GM23338 (cell line): ENCODE measurements around the gene MYO3B. TPM values are rescaled to one million over a fixed set of nuclear protein-coding genes. Genes with fewer than 3 reads are reported as not detected.

Source experiments
- ATAC-seq: fragments of 200-7000 bp; cut with Tn5 transposase; 3 replicates; pipeline ENCODE4 v1.9.1; 2020
- DNase-seq: peaks from one replicate; pipeline ENCODE4 v3.0.0-alpha.2; 2015; ENCODE audit warnings: low spot score
- H2AFZ ChIP-seq: fragments of 200-600 bp; sonication (generic); 2 replicates; pipeline ENCODE4 v1.8.0; 2016; ENCODE audit warnings: antibody characterized with exemption, mild to moderate bottlenecking, moderate library complexity
- H3F3A ChIP-seq: fragments of 200-600 bp; sonication (generic); replicated peaks from 2 replicates; pipeline ENCODE4 v1.8.0; 2017; ENCODE audit warnings: antibody characterized with exemption, mixed run types, low read depth
- H3K27ac ChIP-seq: fragments of 200-600 bp; sonication (generic); 2 replicates; pipeline ENCODE4 v1.6.1; 2016; ENCODE audit warnings: low read depth
- H3K27me3 ChIP-seq: fragments of 200-600 bp; sonication (generic); 2 replicates; pipeline ENCODE4 v1.8.0; 2016; ENCODE audit warnings: mild to moderate bottlenecking, mixed run types, moderate library complexity; ENCODE audit not compliant: insufficient read depth
- H3K36me3 ChIP-seq: fragments of 200-600 bp; sonication (generic); 2 replicates; pipeline ENCODE4 v1.8.0; 2016; ENCODE audit warnings: mild to moderate bottlenecking; ENCODE audit not compliant: insufficient read depth
- H3K4me1 ChIP-seq: fragments of 200-600 bp; sonication (generic); 2 replicates; pipeline ENCODE4 v1.8.0; 2016; ENCODE audit warnings: mild to moderate bottlenecking, moderate library complexity; ENCODE audit not compliant: insufficient read depth
- H3K4me2 ChIP-seq: fragments of 200-600 bp; sonication (generic); 2 replicates; pipeline ENCODE4 v1.7.1; 2017; ENCODE audit warnings: mixed run types
- H3K4me3 ChIP-seq: fragments of 200-600 bp; sonication (generic); 2 replicates; pipeline ENCODE4 v1.6.1; 2016; ENCODE audit warnings: mixed run types
- H3K79me2 ChIP-seq: fragments of 200-600 bp; sonication (generic); replicated peaks from 2 replicates; pipeline ENCODE4 v1.8.0; 2017; ENCODE audit warnings: mild to moderate bottlenecking; ENCODE audit not compliant: insufficient read depth
- H3K9me2 ChIP-seq: fragments of 200-600 bp; sonication (generic); 2 replicates; pipeline ENCODE4 v1.8.0; 2017; ENCODE audit not compliant: insufficient read depth
- H4K20me1 ChIP-seq: fragments of 200-600 bp; sonication (generic); replicated peaks from 2 replicates; pipeline ENCODE4 v1.8.0; 2017; ENCODE audit warnings: mild to moderate bottlenecking; ENCODE audit not compliant: insufficient read depth
- H3K27ac Mint-ChIP-seq: 2 replicates; pipeline ENCODE4 v1.8.0; 2020; ENCODE audit warnings: inconsistent platforms, mild to moderate bottlenecking, moderate library complexity, mixed read lengths
- H3K27me3 Mint-ChIP-seq: 3 replicates; pipeline ENCODE4 v1.8.0; 2022; ENCODE audit warnings: low read depth, mild to moderate bottlenecking, moderate library complexity, mixed read lengths, inconsistent platforms; ENCODE audit not compliant: insufficient read depth, poor library complexity
- H3K36me3 Mint-ChIP-seq: 3 replicates; pipeline ENCODE4 v1.8.0; 2021; ENCODE audit warnings: low read depth, mild to moderate bottlenecking, inconsistent platforms, moderate library complexity, mixed read lengths
- H3K4me1 Mint-ChIP-seq: 3 replicates; pipeline ENCODE4 v1.8.0; 2020; ENCODE audit warnings: mild to moderate bottlenecking, inconsistent platforms, mixed read lengths
- H3K4me3 Mint-ChIP-seq: 3 replicates; pipeline ENCODE4 v1.8.0; 2021; ENCODE audit warnings: moderate library complexity, mild to moderate bottlenecking, inconsistent platforms, mixed read lengths
- H3K9me3 Mint-ChIP-seq: 3 replicates; pipeline ENCODE4 v1.8.0; 2020; ENCODE audit warnings: moderate library complexity, mild to moderate bottlenecking, inconsistent platforms, mixed read lengths
- CREB1 ChIP-seq: fragments of 250-450 bp; sonication (Bioruptor Pico); IDR thresholded peaks from 2 replicates; pipeline ENCODE4 v1.5.0; 2020; ENCODE audit warnings: low read depth, mild to moderate bottlenecking, moderate library complexity
- EZH2 ChIP-seq: fragments of 200-600 bp; sonication (generic); IDR thresholded peaks from one replicate; pipeline ENCODE4 v1.8.0; 2017; ENCODE audit warnings: antibody characterized with exemption, mild to moderate bottlenecking, low read depth; ENCODE audit not compliant: unreplicated experiment
- EZH2phosphoT487 ChIP-seq: fragments of 200-600 bp; sonication (generic); IDR thresholded peaks from one replicate; pipeline ENCODE4 v1.8.1; 2018; ENCODE audit warnings: antibody characterized with exemption; ENCODE audit not compliant: unreplicated experiment
- NANOG ChIP-seq: IDR thresholded peaks from 2 replicates; pipeline ENCODE4 v1.6.1; 2016; ENCODE audit warnings: antibody characterized with exemption, borderline replicate concordance
- POLR2AphosphoS5 ChIP-seq: IDR thresholded peaks from 2 replicates; pipeline ENCODE4 v1.6.1; 2016; ENCODE audit warnings: antibody characterized with exemption, low read depth
- REST ChIP-seq: IDR thresholded peaks from one replicate; pipeline ENCODE4 v1.6.1; 2018; ENCODE audit warnings: antibody characterized with exemption; ENCODE audit not compliant: unreplicated experiment
- STAT1 ChIP-seq: IDR thresholded peaks from one replicate; pipeline ENCODE4 v1.6.1; 2016; ENCODE audit warnings: antibody characterized with exemption; ENCODE audit not compliant: unreplicated experiment
- ZNF114 ChIP-seq: fragments of 250-450 bp; sonication (Bioruptor Pico); IDR thresholded peaks from 2 replicates; pipeline ENCODE4 v1.5.0; 2020; ENCODE audit warnings: mild to moderate bottlenecking, moderate library complexity
- ZNF462 ChIP-seq: fragments of 250-450 bp; sonication (Bioruptor Pico); IDR thresholded peaks from 2 replicates; pipeline ENCODE4 v1.5.0; 2020; ENCODE audit warnings: mild to moderate bottlenecking, moderate library complexity
- polyA plus RNA-seq: library from polyadenylated mRNA; unstranded; fragments of >200 nt; fragmentation: Nextera tagmentation; extraction: Ambion mirVana; gene quantifications from 2 replicates; pipeline ENCODE4 v1.2.1, GENCODE V29; 2016
- total RNA-seq: library from RNA; depleted of rRNA; stranded (reverse); fragments of >200 nt; shearing (Covaris generic); gene quantifications from 2 replicates; pipeline ENCODE4 v1.2.3, GENCODE V29; 2014

Gene MYO3B
- total and polyA plus RNA-seq, 2 experiments from 2014 or later: 0.42 TPM; not detected in 1

- no peak overlapping the region for H2AFZ ChIP-seq
- no peak overlapping the region for H3K4me3 Mint-ChIP-seq
- peaks cover 21% of the 10 kb centered on the region; the same call in 2 of the 3 replicates for H3K36me3 Mint-ChIP-seq
- no peaks in the 10 kb centered on the region for H3K79me2 ChIP-seq
- ATAC-seq (no peak), DNase-seq (no peak)
- H3K4me2 ChIP-seq: no peak overlapping the region
- H3F3A ChIP-seq: no peaks in the 10 kb centered on the region
- peaks cover 29% of the 10 kb centered on the region for H3K9me3 Mint-ChIP-seq
- H3K4me3 ChIP-seq: no peak overlapping the region
- no peak overlapping the region for H3K27ac Mint-ChIP-seq
- H3K36me3 ChIP-seq: peaks cover 6% of the 10 kb centered on the region
- H3K27me3 Mint-ChIP-seq: no peaks in the 10 kb centered on the region
- no peaks in the 10 kb centered on the region; the same call in 1 of the 2 replicates for H3K9me2 ChIP-seq
- H3K27me3 ChIP-seq: no peaks in the 10 kb centered on the region
- no peak overlapping the region for H3K27ac ChIP-seq
- no peaks in the 10 kb centered on the region for H4K20me1 ChIP-seq
- TF ChIP-seq EZH2phosphoT487 (no peak), NANOG (no peak), ZNF114 (CRISPR knock-in tag) (no peak), CREB1 (CRISPR knock-in tag) (no peak)
- no peaks in the 10 kb centered on the region for H3K4me1 Mint-ChIP-seq
- no peaks in the 10 kb centered on the region for H3K4me1 ChIP-seq
Measured at GRCh38 chr2:170454471-170455372, 276.8 kb downstream of the MYO3B start.

- no peak for DNase-seq
- no peak overlapping the region for H3K4me2 ChIP-seq
- Mint-ChIP-seq H3K4me3 (no peak overlapping the region), H3K4me1 (no peaks in the 10 kb centered on the region; the same call in 2 of the 3 replicates), H3K36me3 (peaks cover 24% of the 10 kb centered on the region; the same call in 2 of the 3 replicates), H3K27ac (no peak overlapping the region), H3K9me3 (peaks cover 34% of the 10 kb centered on the region), H3K27me3 (no peaks in the 10 kb centered on the region)
- H4K20me1 ChIP-seq: no peaks in the 10 kb centered on the region
- no peak for ATAC-seq
- 0 out of 2 replicates have a peak overlapping the region, but pooled peaks have one; percentile 59 for H2AFZ ChIP-seq
- no peak overlapping the region for H3K4me3 ChIP-seq
- H3K79me2 ChIP-seq: no peaks in the 10 kb centered on the region
- H3K4me1 ChIP-seq: no peaks in the 10 kb centered on the region
- no peak overlapping the region for H3K27ac ChIP-seq
- H3F3A ChIP-seq: no peaks in the 10 kb centered on the region
- H3K9me2 ChIP-seq: no peaks in the 10 kb centered on the region; the same call in 1 of the 2 replicates
- no peaks in the 10 kb centered on the region for H3K36me3 ChIP-seq
- H3K27me3 ChIP-seq: no peaks in the 10 kb centered on the region
- TF ChIP-seq CREB1 (CRISPR knock-in tag) (no peak), ZNF462 (CRISPR knock-in tag) (no peak), EZH2phosphoT487 (no peak), STAT1 (no peak), EZH2 (no peak), NANOG (no peak), POLR2AphosphoS5 (no peak), REST (no peak)
Measured at GRCh38 chr2:170455617-170456426, 277.9 kb downstream of the MYO3B start.
